ENCODE results near the gene KY.

KY gene

DNA sequence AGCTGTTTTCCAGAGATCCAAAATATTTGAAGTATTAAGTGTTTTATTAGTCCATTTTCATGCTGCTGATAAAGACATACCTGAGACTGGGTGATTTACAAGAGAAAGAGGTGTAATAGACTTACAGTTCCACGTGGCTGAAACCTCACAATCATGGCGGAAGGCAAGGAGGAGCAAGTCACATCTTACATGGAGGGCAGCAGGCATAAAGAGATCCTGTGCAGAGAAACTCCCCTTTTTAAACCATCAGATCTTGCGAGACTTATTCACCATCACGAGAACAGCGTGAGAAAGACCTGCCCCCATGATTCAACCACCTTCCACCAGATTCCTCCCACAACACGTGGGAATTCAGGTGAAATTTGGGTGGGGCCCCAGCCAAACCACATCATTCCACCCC lies 82.0 kb downstream of the KY start:
- H3K27me3 ChIP-seq (ENCODE audit: control insufficient read depth, insufficient read depth, low read length): no peaks in the 10 kb centered on the region
- H3K4me1 ChIP-seq (ENCODE audit: control insufficient read depth, insufficient read depth, low read length): no peaks in the 10 kb centered on the region
- no peaks in the 10 kb centered on the region for H3K9me3 ChIP-seq (ENCODE audit: control insufficient read depth, low read length)
- no peak overlapping the region for H3K9ac ChIP-seq (ENCODE audit: low read length)
- H3K4me3 ChIP-seq (ENCODE audit: low read length): no peak overlapping the region
- H3K36me3 ChIP-seq (ENCODE audit: control insufficient read depth, insufficient read depth, low read length): no peaks in the 10 kb centered on the region

DNA sequence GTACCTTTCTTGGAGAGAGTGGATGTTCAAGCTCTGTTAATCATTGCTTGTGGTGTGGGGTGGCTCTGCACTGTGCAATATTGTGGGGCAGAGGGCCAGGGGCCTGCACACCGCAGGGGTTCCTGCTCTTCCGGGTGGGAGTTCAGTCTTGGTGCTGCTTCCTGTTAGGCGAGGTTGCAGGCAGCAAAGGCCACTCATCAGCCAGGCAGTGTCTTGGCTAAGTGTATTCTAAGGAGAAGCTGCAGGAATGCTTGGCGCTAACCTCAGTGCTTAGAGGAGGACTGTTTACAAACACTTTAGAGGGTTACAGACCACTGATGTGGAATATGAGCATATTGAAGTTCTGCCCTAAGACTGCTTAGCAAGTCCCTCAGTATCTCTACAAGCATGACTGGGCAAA lies 83.2 kb downstream of the KY start:
- Histone ChIP-seq H3K9me3 (ENCODE audit: control insufficient read depth, low read length) (no peaks in the 10 kb centered on the region), H3K4me1 (ENCODE audit: control insufficient read depth, insufficient read depth, low read length) (peaks cover 6% of the 10 kb centered on the region), H3K4me3 (ENCODE audit: low read length) (no peak overlapping the region), H3K27me3 (ENCODE audit: control insufficient read depth, insufficient read depth, low read length) (no peaks in the 10 kb centered on the region), H3K36me3 (ENCODE audit: control insufficient read depth, insufficient read depth, low read length) (no peaks in the 10 kb centered on the region), H3K9ac (ENCODE audit: low read length) (no peak overlapping the region)

DNA sequence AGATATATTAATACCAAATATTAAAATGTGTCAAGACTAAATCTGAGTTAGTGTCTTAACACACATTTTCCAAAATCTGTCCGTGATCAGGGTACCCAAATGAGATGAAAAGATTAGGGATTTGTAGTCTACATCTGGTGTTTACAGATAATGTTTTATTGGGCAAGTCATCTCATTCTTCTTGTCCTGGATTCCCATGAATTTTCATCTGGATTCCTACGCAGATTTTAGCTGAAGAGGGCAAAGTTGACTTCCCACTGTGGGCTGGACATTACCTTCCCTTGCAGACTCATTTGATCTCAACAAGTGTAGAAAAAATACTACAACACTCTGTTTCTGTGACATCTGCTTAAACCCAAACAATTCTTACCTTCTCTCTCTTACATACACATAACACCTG lies 85.8 kb downstream of the KY start:
- no peak overlapping the region for H3K9ac ChIP-seq (ENCODE audit: low read length)
- no peak overlapping the region for H3K4me3 ChIP-seq (ENCODE audit: low read length)
- H3K9me3 ChIP-seq (ENCODE audit: control insufficient read depth, low read length): no peaks in the 10 kb centered on the region
- H3K36me3 ChIP-seq (ENCODE audit: control insufficient read depth, insufficient read depth, low read length): no peaks in the 10 kb centered on the region
- H3K4me1 ChIP-seq (ENCODE audit: control insufficient read depth, insufficient read depth, low read length): peaks cover 6% of the 10 kb centered on the region
- no peaks in the 10 kb centered on the region for H3K27me3 ChIP-seq (ENCODE audit: control insufficient read depth, insufficient read depth, low read length)

DNA sequence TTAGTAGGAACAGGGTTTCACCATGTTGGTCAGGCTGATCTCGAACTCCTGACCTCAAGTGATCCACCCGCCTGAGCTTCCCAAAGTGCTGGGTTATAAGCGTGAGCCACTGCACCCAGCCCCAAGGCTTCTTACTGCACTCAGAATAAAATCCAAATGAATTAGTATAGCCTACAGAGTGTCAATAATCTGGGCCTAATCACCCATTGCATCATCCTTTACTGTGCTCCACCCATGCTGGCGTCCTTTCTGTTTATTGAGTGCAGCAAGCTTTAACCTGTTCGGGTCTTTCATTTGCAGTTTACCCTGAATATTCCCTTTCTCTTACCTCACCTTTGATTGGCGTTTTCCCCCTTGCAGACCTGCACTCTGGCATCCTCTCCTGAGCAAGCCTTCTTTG lies 87.2 kb downstream of the KY start:
- Histone ChIP-seq H3K36me3 (ENCODE audit: control insufficient read depth, insufficient read depth, low read length) (no peaks in the 10 kb centered on the region), H3K9me3 (ENCODE audit: control insufficient read depth, low read length) (no peaks in the 10 kb centered on the region), H3K9ac (ENCODE audit: low read length) (no peak overlapping the region), H3K4me1 (ENCODE audit: control insufficient read depth, insufficient read depth, low read length) (peaks cover 6% of the 10 kb centered on the region), H3K27me3 (ENCODE audit: control insufficient read depth, insufficient read depth, low read length) (no peaks in the 10 kb centered on the region), H3K4me3 (ENCODE audit: low read length) (no peak overlapping the region)

DNA sequence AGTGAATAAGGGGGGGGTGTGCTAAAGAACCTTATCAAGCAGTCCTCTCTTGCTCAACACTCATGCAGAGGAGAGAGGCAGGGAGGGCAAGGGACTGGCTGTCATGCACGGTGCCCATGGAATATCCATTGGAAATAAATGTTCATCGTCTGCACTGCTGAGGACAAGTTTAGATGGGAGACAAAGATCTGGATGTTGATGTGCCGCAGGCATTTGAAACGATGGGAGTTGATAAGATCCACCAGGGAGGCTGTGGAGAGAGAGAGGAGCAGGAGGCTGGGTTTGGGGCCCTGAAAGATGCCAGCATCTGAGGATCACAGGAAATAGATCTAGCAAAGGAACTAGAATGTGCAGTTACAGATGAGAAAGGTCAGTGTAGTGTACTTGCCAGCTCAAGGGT lies 88.8 kb downstream of the KY start:
- H3K9me3 ChIP-seq (ENCODE audit: control insufficient read depth, low read length): no peaks in the 10 kb centered on the region
- no peak overlapping the region for H3K4me3 ChIP-seq (ENCODE audit: low read length)
- peaks cover 6% of the 10 kb centered on the region for H3K4me1 ChIP-seq (ENCODE audit: control insufficient read depth, insufficient read depth, low read length)
- no peaks in the 10 kb centered on the region for H3K27me3 ChIP-seq (ENCODE audit: control insufficient read depth, insufficient read depth, low read length)
- H3K9ac ChIP-seq (ENCODE audit: low read length): no peak overlapping the region
- no peaks in the 10 kb centered on the region for H3K36me3 ChIP-seq (ENCODE audit: control insufficient read depth, insufficient read depth, low read length)

DNA sequence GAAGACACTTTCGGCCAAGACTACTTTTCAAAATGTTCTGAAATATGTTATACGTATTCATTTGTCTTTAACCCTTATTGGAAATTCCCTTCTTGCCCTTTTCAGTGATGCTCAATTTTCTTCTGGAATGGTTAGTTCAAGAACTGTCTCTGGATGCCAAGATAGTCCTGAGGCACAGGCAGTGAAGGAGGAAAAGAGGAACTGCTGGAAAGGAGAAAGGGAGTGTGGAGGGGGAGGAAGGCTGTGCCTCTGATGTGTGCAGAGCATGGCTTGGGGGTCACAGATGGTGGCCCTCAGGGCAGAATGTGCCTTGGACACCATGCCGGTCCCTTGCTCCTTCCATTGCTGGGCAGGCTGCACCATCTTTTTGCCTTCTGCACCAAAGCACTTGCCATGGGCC lies 91.2 kb downstream of the KY start:
- Histone ChIP-seq H3K9ac (ENCODE audit: low read length) (no peak overlapping the region), H3K9me3 (ENCODE audit: control insufficient read depth, low read length) (no peaks in the 10 kb centered on the region), H3K36me3 (ENCODE audit: control insufficient read depth, insufficient read depth, low read length) (no peaks in the 10 kb centered on the region), H3K4me3 (ENCODE audit: low read length) (no peak overlapping the region), H3K4me1 (ENCODE audit: control insufficient read depth, insufficient read depth, low read length) (peaks cover 6% of the 10 kb centered on the region), H3K27me3 (ENCODE audit: control insufficient read depth, insufficient read depth, low read length) (no peaks in the 10 kb centered on the region)

All from mucosa of stomach (tissue), 1 donor.